ENCODE results near the gene CCNJL.

- TF ChIP-seq CTCF (IDR thresholded peaks at IDR 0.05; ENCODE audit: insufficient read depth, low read depth, low read length) = no peak
- TF ChIP-seq EZH2 (IDR thresholded peaks at IDR 0.05; ENCODE audit: insufficient read depth, low read length) = no peak
Observed at GRCh38 chr5:160250826-160251225, 61.5 kb downstream of the CCNJL start.
